Effector memory CD8-positive, alpha-beta T cell (primary cell): ENCODE results near the gene TRPV4.

Experiments used
- ATAC-seq: fragments of 150-1000 bp; cut with Tn5 transposase; replicated peaks from 2 replicates; pipeline ENCODE4 v1.10.0; 2021; ENCODE audit warnings: mild to moderate bottlenecking, moderate library complexity
- DNase-seq, 3 experiments: peaks; one replicate each; pipeline ENCODE4 v3.0.0; 2021
- H3K27ac Mint-ChIP-seq, 2 donors: one replicate each; pipeline ENCODE4 v1.8.0; 2022; ENCODE audit warnings: mild to moderate bottlenecking in 2 of 2, mixed read lengths in 2 of 2, moderate library complexity in 2 of 2
- H3K27me3 Mint-ChIP-seq, 2 donors: one replicate each; pipeline ENCODE4 v1.8.0; 2022; ENCODE audit warnings: mixed read lengths in 2 of 2
- H3K36me3 Mint-ChIP-seq: one replicate; pipeline ENCODE4 v1.8.0; 2022; ENCODE audit warnings: mild to moderate bottlenecking, moderate library complexity, mixed read lengths; ENCODE audit not compliant: insufficient read depth
- H3K4me1 Mint-ChIP-seq, 2 donors: one replicate each; pipeline ENCODE4 v1.8.0; 2022; ENCODE audit warnings: low read depth in 2 of 2, mixed read lengths in 2 of 2
- H3K4me3 Mint-ChIP-seq, 2 donors: one replicate each; pipeline ENCODE4 v1.8.0; 2022; ENCODE audit warnings: mild to moderate bottlenecking in 2 of 2, mixed read lengths in 2 of 2, moderate library complexity in 2 of 2
- H3K9me3 Mint-ChIP-seq, 2 donors: one replicate each; pipeline ENCODE4 v1.8.0; 2022; ENCODE audit warnings: mixed read lengths in 2 of 2
- total RNA-seq, 9 experiments: gene quantifications; one replicate each; lab custom pipeline; 2026; lab: John Stamatoyannopoulos, UW

Gene TRPV4
- 0 to 0.18 (median 0) reads per million in 9 experiments for total RNA-seq

DNA sequence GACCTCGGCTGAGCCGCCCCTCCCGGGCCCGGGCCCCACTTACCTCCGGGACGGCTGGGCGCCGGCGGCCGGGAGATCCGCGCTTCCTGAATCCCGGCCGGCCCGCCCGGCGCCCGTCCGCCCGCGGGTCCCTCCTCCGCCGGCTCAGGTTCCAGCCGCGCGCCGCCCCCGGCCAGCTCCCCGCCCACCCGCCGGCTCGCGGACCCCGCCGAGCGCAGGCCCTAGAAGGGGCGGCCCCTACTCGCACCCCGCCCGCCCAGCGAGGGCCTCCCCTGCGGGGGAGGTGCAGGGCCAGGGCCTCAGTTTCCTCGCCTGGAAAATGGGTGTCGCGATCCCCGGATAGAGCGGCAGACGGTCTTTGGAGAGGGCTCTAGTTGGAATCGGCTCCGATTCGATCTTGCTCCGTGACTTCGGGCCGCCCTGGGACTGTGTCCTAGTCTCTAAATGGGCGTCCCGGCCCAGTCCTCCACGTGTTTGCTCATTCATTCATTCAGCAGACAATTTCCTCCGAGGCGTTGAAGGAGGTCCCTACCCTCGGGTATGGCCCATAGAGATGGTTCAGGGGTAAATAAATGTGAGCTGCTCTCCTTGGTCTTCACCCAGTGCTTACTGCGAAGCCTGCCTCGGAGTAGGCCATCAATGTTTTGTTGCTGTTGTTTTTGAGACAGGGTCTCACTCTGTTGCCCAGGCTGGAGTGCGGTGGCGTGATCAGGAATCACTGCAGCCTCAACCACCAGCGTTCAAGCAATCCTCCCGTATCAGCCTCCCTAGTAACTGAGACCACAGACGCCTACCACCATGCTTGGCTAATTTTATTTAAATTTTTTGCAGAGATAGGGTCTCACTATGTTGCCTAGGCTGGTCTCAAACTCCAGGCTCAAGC lies at the start of gene TRPV4:
Gene TRPV4, minus strand, starts transcription at position 92 of the 883 bp plus-strand sequence. CDS start 18,602 bp downstream, outside the sequence.
- ATAC-seq, result no peak
- H3K4me3 Mint-ChIP-seq, result peak within 1 kb of the TSS; percentile 27 to 58
- H3K27me3 Mint-ChIP-seq, result peaks cover 34 to 59% of the 10 kb centered on the region in 2 donors

GRCh38 chr12:109881752-109882151 lies 48.6 kb upstream of the TRPV4 start:
- Mint-ChIP-seq H3K27me3 (no peaks in the 10 kb centered on the region), H3K27ac (no peak overlapping the region), H3K4me3 (peak overlapping the region in 1 of 2 donors; percentile 100), H3K4me1 (peaks cover 31 to 42% of the 10 kb centered on the region in 2 donors), H3K9me3 (no peaks in the 10 kb centered on the region), H3K36me3 (peaks cover 9% of the 10 kb centered on the region)
- DNase-seq, result no peak
- ATAC-seq, result no peak

More for the DNA sequence above, at the start of gene TRPV4:
- no peaks in the 10 kb centered on the region for H3K9me3 Mint-ChIP-seq
- H3K36me3 Mint-ChIP-seq, result no peaks in the 10 kb centered on the region
- H3K4me1 Mint-ChIP-seq, result peaks cover 4 to 5% of the 10 kb centered on the region in 2 donors
- no peak for DNase-seq
- H3K27ac Mint-ChIP-seq, result no peak within 1 kb of the TSS

DNA sequence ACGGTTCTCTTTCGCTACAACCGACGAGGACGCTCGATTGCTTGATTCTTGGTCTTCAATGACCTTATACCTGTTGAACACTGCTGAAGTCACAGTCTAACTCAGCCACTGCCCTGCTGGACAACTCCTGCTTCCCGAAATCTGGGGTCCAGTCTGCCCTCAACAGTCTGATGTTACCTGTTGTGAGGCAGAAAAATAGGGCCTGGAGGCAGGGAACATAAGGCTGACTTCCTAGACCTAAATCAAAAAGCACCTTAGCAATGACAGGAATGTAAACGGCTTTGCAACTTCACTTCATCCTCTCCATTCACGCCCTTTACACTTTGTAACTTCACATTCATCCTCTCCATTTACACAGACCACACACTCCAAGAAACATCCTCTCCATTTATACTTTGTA lies 47.7 kb upstream of the TRPV4 start:
- peaks cover 37 to 48% of the 10 kb centered on the region in 2 donors for H3K4me1 Mint-ChIP-seq
- DNase-seq (no peak), ATAC-seq (no peak)
- peaks cover 9% of the 10 kb centered on the region for H3K36me3 Mint-ChIP-seq
- H3K27me3 Mint-ChIP-seq, result no peaks in the 10 kb centered on the region
- H3K9me3 Mint-ChIP-seq, result no peaks in the 10 kb centered on the region
- peak overlapping the region; percentile 79 to 100 for H3K4me3 Mint-ChIP-seq
- H3K27ac Mint-ChIP-seq, result peak overlapping the region; percentile 99

DNA sequence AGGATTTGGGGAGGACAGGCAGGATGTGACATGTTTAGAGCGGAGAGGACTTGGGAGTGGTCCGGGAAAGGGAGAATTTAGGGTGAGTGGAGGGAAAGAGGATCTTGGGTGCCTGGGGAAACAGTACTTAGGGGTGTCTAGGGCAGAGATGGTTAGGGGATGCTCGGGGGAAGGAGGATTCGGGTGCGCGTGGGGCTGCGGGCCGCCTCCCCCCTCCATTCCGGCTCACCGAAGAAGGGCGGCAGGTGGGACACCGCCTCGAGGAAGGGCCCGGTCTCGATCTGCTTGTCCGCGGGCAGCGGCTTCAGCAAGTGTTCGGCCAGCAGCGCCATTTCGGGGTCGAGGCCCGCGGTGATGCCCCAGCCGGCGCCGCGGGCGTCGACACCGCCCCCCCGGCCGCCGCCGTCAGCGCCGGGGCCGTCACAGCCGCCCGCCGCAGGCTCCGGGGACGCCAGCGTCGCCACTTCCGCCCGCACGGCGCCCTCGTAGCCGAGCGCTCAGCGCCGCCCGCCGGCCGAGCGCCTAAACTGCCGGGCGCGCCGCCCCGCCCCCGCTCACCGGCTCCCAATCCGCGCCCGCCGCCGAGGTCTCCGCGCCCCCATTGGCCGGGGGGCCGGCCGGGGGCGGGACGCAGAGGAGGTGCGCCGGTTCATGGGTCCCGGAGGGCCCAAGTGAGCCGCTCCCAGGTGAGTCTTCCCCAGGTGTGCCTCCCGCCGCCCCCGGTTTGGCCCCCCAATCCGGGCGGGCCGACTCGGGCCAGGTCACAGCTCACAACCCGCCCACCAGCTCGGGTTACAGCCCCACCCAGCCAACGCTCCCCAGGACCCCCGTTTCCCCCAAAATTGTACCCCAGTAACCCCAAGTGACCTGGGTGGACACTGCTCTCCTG lies 47.1 kb upstream of the TRPV4 start, which contains the start of gene GLTP:
Gene GLTP, minus strand, starts transcription at position 499 of the 889 bp plus-strand sequence. Its CDS starts 167 bp downstream, at position 332.
- Mint-ChIP-seq H3K4me3 (peak within 1 kb of the TSS; percentile 99 to 100), H3K4me1 (peaks cover 44 to 54% of the 10 kb centered on the region in 2 donors), H3K27ac (peak within 1 kb of the TSS; percentile 99), H3K9me3 (no peaks in the 10 kb centered on the region), H3K36me3 (peaks cover 9% of the 10 kb centered on the region), H3K27me3 (no peaks in the 10 kb centered on the region)
- ATAC-seq (peak; percentile 94), DNase-seq (peak; percentile 85 to 93 (median 89))

DNA sequence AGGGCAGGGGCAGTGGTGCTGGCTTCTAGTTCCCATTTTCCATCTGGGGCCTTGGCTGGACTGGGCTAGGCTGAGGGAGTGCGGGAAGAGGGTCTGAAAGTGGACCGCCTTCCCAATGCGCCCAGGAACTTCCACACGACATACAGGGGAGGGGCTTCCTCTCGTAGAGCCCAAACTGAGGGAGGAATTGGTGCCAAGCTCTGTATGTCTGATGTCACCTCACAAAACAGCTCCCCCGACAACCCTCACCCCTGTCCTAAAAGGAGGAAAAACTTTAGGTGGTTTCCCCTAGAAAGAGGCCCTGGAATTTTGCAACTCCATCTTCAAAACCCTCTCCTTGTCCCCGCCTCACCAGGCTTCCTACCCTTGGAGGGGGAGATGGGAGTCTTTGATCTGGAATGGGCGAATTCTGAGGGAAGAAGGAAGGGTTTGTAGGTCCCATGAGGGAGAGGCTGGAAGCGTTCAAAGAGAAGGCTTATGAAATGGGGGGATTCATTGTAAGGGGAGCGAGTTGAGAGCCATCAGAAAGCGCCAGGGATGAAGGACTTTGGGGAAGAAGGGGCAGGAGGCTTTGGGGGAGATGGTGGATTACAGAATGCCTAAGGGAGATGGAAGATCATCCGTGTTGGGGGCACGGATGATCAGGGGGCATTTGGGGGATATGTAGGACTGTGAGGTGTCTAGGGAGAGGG lies 46.3 kb upstream of the TRPV4 start:
- Mint-ChIP-seq H3K4me3 (peak overlapping the region; percentile 99 to 100), H3K4me1 (peaks cover 51 to 60% of the 10 kb centered on the region in 2 donors), H3K36me3 (peaks cover 12% of the 10 kb centered on the region), H3K27me3 (no peaks in the 10 kb centered on the region), H3K9me3 (no peaks in the 10 kb centered on the region), H3K27ac (peak overlapping the region; percentile 99)
- DNase-seq, result peak in 1 of 3 experiments; percentile 13
- ATAC-seq, result no peak

DNA sequence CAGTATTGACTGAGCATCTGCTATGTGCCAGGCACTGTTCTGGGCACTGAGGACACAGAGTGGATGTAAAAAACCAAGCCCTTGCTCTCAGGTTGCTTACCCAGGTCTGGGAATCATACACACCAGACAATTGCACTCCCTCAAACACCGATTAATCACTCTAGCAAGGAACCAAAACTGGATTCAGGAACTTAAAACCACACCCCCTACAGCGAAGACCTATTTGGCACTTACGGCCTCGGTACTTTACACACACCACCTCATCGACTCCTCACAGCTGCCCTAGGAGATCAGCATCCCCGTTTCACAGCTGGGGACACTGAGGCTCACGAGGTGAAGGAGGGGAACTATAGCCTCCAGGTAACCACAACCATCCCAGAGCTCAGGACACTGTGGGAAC lies 45.6 kb upstream of the TRPV4 start:
- Mint-ChIP-seq H3K27me3 (no peaks in the 10 kb centered on the region), H3K4me3 (peak overlapping the region; percentile 99 to 100), H3K27ac (peak overlapping the region; percentile 99), H3K4me1 (peaks cover 51 to 67% of the 10 kb centered on the region in 2 donors), H3K9me3 (no peaks in the 10 kb centered on the region), H3K36me3 (peaks cover 12% of the 10 kb centered on the region)
- no peak for DNase-seq
- ATAC-seq, result no peak

- H3K9me3 Mint-ChIP-seq, result no peaks in the 10 kb centered on the region
- no peak for DNase-seq
- H3K27ac Mint-ChIP-seq, result peak overlapping the region in 1 of 2 donors; percentile 99
- ATAC-seq, result no peak
- peaks cover 14% of the 10 kb centered on the region for H3K36me3 Mint-ChIP-seq
- H3K4me3 Mint-ChIP-seq, result peak overlapping the region; percentile 99 to 100
- H3K27me3 Mint-ChIP-seq, result no peaks in the 10 kb centered on the region
- peaks cover 51 to 68% of the 10 kb centered on the region in 2 donors for H3K4me1 Mint-ChIP-seq
Observed at GRCh38 chr12:109878247-109878625, 45.0 kb upstream of the TRPV4 start.

GRCh38 chr12:109877504-109878246 lies 44.5 kb upstream of the TRPV4 start:
- DNase-seq (no peak), ATAC-seq (no peak)
- Mint-ChIP-seq H3K27ac (peak overlapping the region in 1 of 2 donors; percentile 38), H3K4me1 (peaks cover 51 to 68% of the 10 kb centered on the region in 2 donors), H3K9me3 (no peaks in the 10 kb centered on the region), H3K36me3 (peaks cover 19% of the 10 kb centered on the region), H3K27me3 (no peaks in the 10 kb centered on the region), H3K4me3 (peak overlapping the region; percentile 99 to 100)

GRCh38 chr12:109876406-109876805 lies 43.2 kb upstream of the TRPV4 start:
- Mint-ChIP-seq H3K4me1 (peaks cover 56 to 71% of the 10 kb centered on the region in 2 donors), H3K9me3 (no peaks in the 10 kb centered on the region), H3K27me3 (no peaks in the 10 kb centered on the region), H3K36me3 (peaks cover 19% of the 10 kb centered on the region), H3K4me3 (peak overlapping the region in 1 of 2 donors; percentile 3), H3K27ac (peak overlapping the region in 1 of 2 donors; percentile 18)
- ATAC-seq (no peak), DNase-seq (no peak)

- DNase-seq, result no peak
- Mint-ChIP-seq H3K9me3 (no peaks in the 10 kb centered on the region), H3K4me3 (no peak overlapping the region), H3K27me3 (no peaks in the 10 kb centered on the region), H3K4me1 (peaks cover 51 to 66% of the 10 kb centered on the region in 2 donors), H3K27ac (peak overlapping the region in 1 of 2 donors; percentile 84), H3K36me3 (peaks cover 16% of the 10 kb centered on the region)
- ATAC-seq, result no peak
Observed at GRCh38 chr12:109875572-109876131, 42.5 kb upstream of the TRPV4 start.

DNA sequence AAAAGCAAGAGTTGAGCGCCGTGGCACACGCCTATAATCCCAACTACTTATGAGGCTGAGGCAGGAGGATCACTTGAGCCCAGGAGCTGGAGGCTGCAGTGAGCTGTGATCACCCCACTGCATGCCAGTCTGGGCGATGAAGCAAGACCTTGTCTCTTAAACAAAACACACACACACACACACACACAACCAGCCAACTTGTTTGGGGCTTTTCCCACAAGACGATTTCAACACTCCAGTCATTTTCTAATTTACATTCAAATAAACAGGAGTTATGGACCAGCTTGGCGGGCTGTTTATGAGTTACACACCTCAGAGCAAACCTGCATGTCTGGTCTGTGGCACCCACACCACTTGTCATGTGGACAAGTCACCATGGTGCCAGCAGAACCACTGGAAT lies 40.5 kb upstream of the TRPV4 start:
- Mint-ChIP-seq H3K36me3 (peaks cover 15% of the 10 kb centered on the region), H3K9me3 (no peaks in the 10 kb centered on the region), H3K4me3 (no peak overlapping the region), H3K4me1 (peaks cover 39 to 52% of the 10 kb centered on the region in 2 donors), H3K27ac (no peak overlapping the region), H3K27me3 (no peaks in the 10 kb centered on the region)
- DNase-seq (no peak), ATAC-seq (no peak)
